OCI-LY3 (cell line): Measurements from ENCODE around the gene KRTAP5-3.

ENCODE experiments used
- H2AFZ ChIP-seq: fragments of 200-600, 300-600 bp; shearing (Covaris generic); 2 replicates; pipeline ENCODE4 v1.6.0; 2014; ENCODE audit warnings: antibody characterized with exemption, low read depth, low read length
- H3K27ac ChIP-seq: fragments of 200-600, 300-600 bp; sonication (generic); 2 replicates; pipeline ENCODE4 v1.5.1; 2014; ENCODE audit warnings: mild to moderate bottlenecking, low read length, moderate library complexity, mixed read lengths
- H3K27me3 ChIP-seq: fragments of 200-600, 300-600 bp; sonication (generic); 2 replicates; pipeline ENCODE4 v1.6.1; 2014; ENCODE audit warnings: low read depth, low read length, mixed read lengths
- H3K36me3 ChIP-seq: fragments of 200-600, 300-600 bp; sonication (generic); replicated peaks from 2 replicates; pipeline ENCODE3; 2014; ENCODE audit warnings: low read depth, low read length, mixed read lengths
- H3K4me1 ChIP-seq: fragments of 300-600, 200-600 bp; sonication (generic); 2 replicates; pipeline ENCODE4 v1.6.1; 2014; ENCODE audit warnings: low read length, mixed read lengths
- H3K4me2 ChIP-seq: fragments of 200-600, 300-600 bp; sonication (generic); 2 replicates; pipeline ENCODE4 v1.6.1; 2014; ENCODE audit warnings: low read length, mixed read lengths
- H3K4me3 ChIP-seq: fragments of 300-600, 200-600 bp; sonication (generic); 2 replicates; pipeline ENCODE4 v1.5.1; 2014; ENCODE audit warnings: antibody characterized with exemption, mild to moderate bottlenecking, low read length, moderate library complexity
- H3K79me2 ChIP-seq: fragments of 300-600, 200-600 bp; shearing (Covaris generic); 2 replicates; pipeline ENCODE4 v1.6.1; 2014; ENCODE audit warnings: mild to moderate bottlenecking, low read length, mixed read lengths
- H3K9ac ChIP-seq: fragments of 300-600, 200-600 bp; shearing (Covaris generic); 2 replicates; pipeline ENCODE4 v1.6.0; 2014; ENCODE audit warnings: mild to moderate bottlenecking, low read length, moderate library complexity
- H3K9me3 ChIP-seq: fragments of 200-600, 300-600 bp; shearing (Covaris generic); 2 replicates; pipeline ENCODE4 v1.6.1; 2014; ENCODE audit warnings: low read length, mixed read lengths; ENCODE audit not compliant: insufficient read depth
- H4K20me1 ChIP-seq: fragments of 200-600, 300-600 bp; sonication (generic); 2 replicates; pipeline ENCODE4 v1.6.1; 2016; ENCODE audit warnings: low read length, mixed read lengths; ENCODE audit not compliant: insufficient read depth
- EZH2phosphoT487 ChIP-seq: fragments of 200-600 bp; shearing (Covaris generic); IDR thresholded peaks from 2 replicates; pipeline ENCODE4 v1.6.1; 2018; ENCODE audit warnings: antibody characterized with exemption, mixed run types, low read depth
- TF ChIP-seq, protein P1 (sequence below): fragments of 200-600, 300-600 bp; sonication (generic); IDR thresholded peaks from 2 replicates; pipeline ENCODE4 v1.5.1; 2014; ENCODE audit warnings: antibody characterized with exemption, low read length, low read depth

Gene KRTAP5-3

GRCh38 chr11:1572197-1573076 lies 35.8 kb downstream of the KRTAP5-3 start, which contains the start of gene DUSP8:
TSS of gene DUSP8 (minus strand) at chr11:1572271. CDS start at chr11:1565826, 6,445 bp downstream.
- H3K9ac ChIP-seq = peak within 1 kb of the TSS; percentile 83
- no peak within 1 kb of the TSS for H3K27ac ChIP-seq
- peak within 1 kb of the TSS; percentile 98 for H3K4me2 ChIP-seq
- H3K79me2 ChIP-seq = 0 out of 2 replicates have a peak, but pooled peaks cover 5% of the 10 kb centered on the region
- TF ChIP-seq EZH2phosphoT487 = no peak
- TF ChIP-seq, protein P1, sequence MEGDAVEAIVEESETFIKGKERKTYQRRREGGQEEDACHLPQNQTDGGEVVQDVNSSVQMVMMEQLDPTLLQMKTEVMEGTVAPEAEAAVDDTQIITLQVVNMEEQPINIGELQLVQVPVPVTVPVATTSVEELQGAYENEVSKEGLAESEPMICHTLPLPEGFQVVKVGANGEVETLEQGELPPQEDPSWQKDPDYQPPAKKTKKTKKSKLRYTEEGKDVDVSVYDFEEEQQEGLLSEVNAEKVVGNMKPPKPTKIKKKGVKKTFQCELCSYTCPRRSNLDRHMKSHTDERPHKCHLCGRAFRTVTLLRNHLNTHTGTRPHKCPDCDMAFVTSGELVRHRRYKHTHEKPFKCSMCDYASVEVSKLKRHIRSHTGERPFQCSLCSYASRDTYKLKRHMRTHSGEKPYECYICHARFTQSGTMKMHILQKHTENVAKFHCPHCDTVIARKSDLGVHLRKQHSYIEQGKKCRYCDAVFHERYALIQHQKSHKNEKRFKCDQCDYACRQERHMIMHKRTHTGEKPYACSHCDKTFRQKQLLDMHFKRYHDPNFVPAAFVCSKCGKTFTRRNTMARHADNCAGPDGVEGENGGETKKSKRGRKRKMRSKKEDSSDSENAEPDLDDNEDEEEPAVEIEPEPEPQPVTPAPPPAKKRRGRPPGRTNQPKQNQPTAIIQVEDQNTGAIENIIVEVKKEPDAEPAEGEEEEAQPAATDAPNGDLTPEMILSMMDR = no peak
- H3K36me3 ChIP-seq = no peaks in the 10 kb centered on the region
- peaks cover 13% of the 10 kb centered on the region for H3K4me1 ChIP-seq
- H2AFZ ChIP-seq = peak within 1 kb of the TSS; percentile 56; the same call in 1 of the 2 replicates
- peaks cover 15% of the 10 kb centered on the region for H3K27me3 ChIP-seq
- H4K20me1 ChIP-seq = peaks cover 29% of the 10 kb centered on the region
- H3K9me3 ChIP-seq = no peaks in the 10 kb centered on the region
- peak within 1 kb of the TSS; percentile 93 for H3K4me3 ChIP-seq

DNA sequence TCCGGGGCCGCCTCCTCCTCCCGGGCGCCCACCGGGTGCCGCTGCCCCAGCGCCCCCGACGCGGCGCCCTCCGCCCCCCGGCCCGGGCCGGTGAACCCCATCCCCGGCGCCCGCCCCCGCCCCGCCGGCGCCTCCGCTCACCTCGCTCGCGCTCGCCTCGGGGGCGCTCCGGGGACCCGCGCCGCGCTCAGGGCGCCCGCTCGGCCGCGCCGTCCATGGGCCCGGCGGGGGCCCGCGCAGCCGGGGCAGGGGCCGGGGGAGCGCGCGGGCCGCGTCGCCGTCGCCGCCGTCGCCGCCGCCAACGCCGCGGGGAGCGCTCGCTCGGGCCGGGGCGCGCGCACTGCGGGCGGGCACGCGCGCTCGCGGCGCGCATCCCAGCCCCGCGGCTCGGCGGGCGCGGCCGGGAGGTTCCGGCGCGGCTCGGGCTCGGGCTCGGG lies 36.5 kb downstream of the KRTAP5-3 start:
- H2AFZ ChIP-seq = no peak overlapping the region
- H3K4me1 ChIP-seq = peaks cover 13% of the 10 kb centered on the region
- H3K27me3 ChIP-seq = peaks cover 15% of the 10 kb centered on the region
- 0 out of 2 replicates have a peak, but pooled peaks cover 5% of the 10 kb centered on the region for H3K79me2 ChIP-seq
- peak overlapping the region; percentile 73; the same call in 1 of the 2 replicates for H3K4me3 ChIP-seq
- no peak overlapping the region for H3K9ac ChIP-seq
- no peak overlapping the region for H3K27ac ChIP-seq
- peaks cover 30% of the 10 kb centered on the region for H4K20me1 ChIP-seq
- TF ChIP-seq, protein P1 = no peak
- no peak for TF ChIP-seq EZH2phosphoT487
- H3K4me2 ChIP-seq = peak overlapping the region; percentile 75; the same call in 1 of the 2 replicates
- H3K9me3 ChIP-seq = no peaks in the 10 kb centered on the region
- no peaks in the 10 kb centered on the region for H3K36me3 ChIP-seq

GRCh38 chr11:1570896-1571759 lies 37.1 kb downstream of the KRTAP5-3 start:
- Histone ChIP-seq H3K27me3 (peaks cover 15% of the 10 kb centered on the region; the same call in 1 of the 2 replicates), H3K4me3 (peak overlapping the region; percentile 73), H3K9ac (peak overlapping the region; percentile 38; the same call in 1 of the 2 replicates), H3K9me3 (no peaks in the 10 kb centered on the region), H2AFZ (no peak overlapping the region), H3K36me3 (no peaks in the 10 kb centered on the region), H3K27ac (no peak overlapping the region), H3K4me1 (peaks cover 13% of the 10 kb centered on the region), H4K20me1 (peaks cover 30% of the 10 kb centered on the region), H3K79me2 (0 out of 2 replicates have a peak, but pooled peaks cover 5% of the 10 kb centered on the region), H3K4me2 (peak overlapping the region; percentile 75)
- no peak for TF ChIP-seq EZH2phosphoT487
- TF ChIP-seq, protein P1 = no peak
